WTC11 (cell line): Measurements from ENCODE around the gene NTSR1. TPM values are rescaled to one million over a fixed set of nuclear protein-coding genes. Genes with fewer than 3 reads are reported as not detected.

Experiments
- ATAC-seq: fragments of 200-7000 bp; cut with Tn5 transposase; 2 replicates; pipeline ENCODE4 v1.10.0; 2021; ENCODE audit warnings: mild to moderate bottlenecking, moderate library complexity
- CTCF ChIA-PET: fragments of 300-600 bp; sonication (Branson Sonifier 250); formaldehyde crosslinking; loops from one replicate; lab custom pipeline; 2021; ENCODE audit warnings: antibody characterized with exemption; lab: Charles Lee
- POLR2A ChIA-PET: fragments of 350-600 bp; sonication (Branson Sonifier 250); formaldehyde crosslinking; loops from one replicate; lab custom pipeline; 2021; ENCODE audit warnings: antibody characterized with exemption; lab: Charles Lee
- DNase-seq: peaks from one replicate; pipeline ENCODE4 v3.0.0; 2021; ENCODE audit warnings: low spot score
- H3K27ac Mint-ChIP-seq: 2 replicates; pipeline ENCODE4 v1.8.0; 2021; ENCODE audit warnings: mixed read lengths
- H3K27me3 Mint-ChIP-seq: 2 replicates; pipeline ENCODE4 v1.8.0; 2021; ENCODE audit warnings: low read depth, mild to moderate bottlenecking, moderate library complexity, mixed read lengths
- H3K36me3 Mint-ChIP-seq: 2 replicates; pipeline ENCODE4 v1.8.0; 2021; ENCODE audit warnings: mixed read lengths
- H3K4me1 Mint-ChIP-seq: 2 replicates; pipeline ENCODE4 v1.8.0; 2022; ENCODE audit warnings: mixed read lengths
- H3K4me3 Mint-ChIP-seq: 2 replicates; pipeline ENCODE4 v1.8.0; 2021; ENCODE audit warnings: mild to moderate bottlenecking, moderate library complexity, mixed read lengths
- H3K9me3 Mint-ChIP-seq: 2 replicates; pipeline ENCODE4 v1.8.0; 2021; ENCODE audit warnings: mixed read lengths
- ATF1 ChIP-seq: sonication (generic); formaldehyde crosslinking; IDR thresholded peaks from 2 replicates; pipeline ENCODE4 v1.8.1; 2023; ENCODE audit warnings: mild to moderate bottlenecking, moderate library complexity, missing genetic modification reagents
- IRF2 ChIP-seq: sonication (generic); formaldehyde crosslinking; IDR thresholded peaks from 2 replicates; pipeline ENCODE4 v1.8.0; 2022; ENCODE audit warnings: low read depth, missing genetic modification reagents, borderline replicate concordance
- MYBL2 ChIP-seq: sonication (generic); formaldehyde crosslinking; IDR thresholded peaks from 2 replicates; pipeline ENCODE4 v1.8.1; 2023; ENCODE audit warnings: mild to moderate bottlenecking, moderate library complexity, missing genetic modification reagents
- TP53 ChIP-seq: sonication (generic); formaldehyde crosslinking; IDR thresholded peaks from 2 replicates; pipeline ENCODE4 v1.8.1; 2023; ENCODE audit warnings: mild to moderate bottlenecking, missing genetic modification reagents
- ZNF219 ChIP-seq: sonication (generic); formaldehyde crosslinking; IDR thresholded peaks from 2 replicates; pipeline ENCODE4 v1.8.0; 2023; ENCODE audit warnings: missing genetic modification reagents, mild to moderate bottlenecking, borderline replicate concordance
- ZNF671 ChIP-seq: fragments of 250-450 bp; sonication (Bioruptor Pico); IDR thresholded peaks from 2 replicates; pipeline ENCODE4 v1.8.0; 2021; ENCODE audit warnings: mild to moderate bottlenecking
- total RNA-seq: library from RNA; stranded (reverse); gene quantifications from 3 replicates; pipeline ENCODE4 v1.2.3, GENCODE V29; 2021
- TF ChIP-seq, protein P1 (sequence below): fragments of 250-450 bp; sonication (Bioruptor Pico); IDR thresholded peaks from 2 replicates; pipeline ENCODE4 v1.8.0; 2021; ENCODE audit warnings: mild to moderate bottlenecking
- TF ChIP-seq, protein P2 (sequence below): sonication (generic); formaldehyde crosslinking; conservative IDR thresholded peaks from 2 replicates; pipeline ENCODE4 v1.8.1; 2023; ENCODE audit warnings: mild to moderate bottlenecking, low read depth, missing genetic modification reagents, moderate library complexity
- TF ChIP-seq, protein P3 (sequence below): sonication (generic); formaldehyde crosslinking; IDR thresholded peaks from 2 replicates; pipeline ENCODE4 v1.8.1; 2023; ENCODE audit warnings: mild to moderate bottlenecking, missing genetic modification reagents
- TF ChIP-seq, protein P4 (sequence below): sonication (generic); formaldehyde crosslinking; IDR thresholded peaks from 2 replicates; pipeline ENCODE4 v1.8.0; 2022; ENCODE audit warnings: mild to moderate bottlenecking, missing genetic modification reagents
- TF ChIP-seq, protein P5 (sequence below): sonication (generic); formaldehyde crosslinking; IDR thresholded peaks from 2 replicates; pipeline ENCODE4 v1.8.1; 2022; ENCODE audit warnings: low read depth, mild to moderate bottlenecking, moderate library complexity, missing genetic modification reagents, borderline replicate concordance
- TF ChIP-seq, protein P6 (sequence below): sonication (generic); formaldehyde crosslinking; IDR thresholded peaks from 2 replicates; pipeline ENCODE4 v1.8.1; 2023; ENCODE audit warnings: mild to moderate bottlenecking, moderate library complexity, missing genetic modification reagents

Gene NTSR1
- total RNA-seq, 1 experiment from 2014 or later, result 0.63 TPM

DNA sequence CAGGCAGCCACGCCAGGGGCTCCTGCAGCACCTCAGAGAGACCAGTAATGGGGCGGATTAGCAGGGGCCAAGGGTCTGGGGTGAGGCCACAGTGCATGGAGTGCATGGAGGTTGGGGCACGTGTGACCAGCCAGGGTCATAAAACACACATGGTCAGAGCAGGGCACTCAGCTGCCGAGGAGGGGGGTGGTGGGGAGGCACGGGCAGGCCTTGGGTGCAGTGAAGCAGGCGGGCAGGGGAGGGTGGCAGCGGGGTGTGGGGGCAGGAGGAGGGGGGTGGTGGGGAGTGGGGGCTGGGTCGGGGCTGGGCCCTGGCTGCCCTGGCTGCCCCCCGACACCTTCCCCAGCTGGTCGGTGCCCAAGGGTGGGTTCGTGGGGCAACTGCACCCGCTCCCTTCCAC lies 23.7 kb upstream of the NTSR1 start:
- TF ChIP-seq, protein P1, sequence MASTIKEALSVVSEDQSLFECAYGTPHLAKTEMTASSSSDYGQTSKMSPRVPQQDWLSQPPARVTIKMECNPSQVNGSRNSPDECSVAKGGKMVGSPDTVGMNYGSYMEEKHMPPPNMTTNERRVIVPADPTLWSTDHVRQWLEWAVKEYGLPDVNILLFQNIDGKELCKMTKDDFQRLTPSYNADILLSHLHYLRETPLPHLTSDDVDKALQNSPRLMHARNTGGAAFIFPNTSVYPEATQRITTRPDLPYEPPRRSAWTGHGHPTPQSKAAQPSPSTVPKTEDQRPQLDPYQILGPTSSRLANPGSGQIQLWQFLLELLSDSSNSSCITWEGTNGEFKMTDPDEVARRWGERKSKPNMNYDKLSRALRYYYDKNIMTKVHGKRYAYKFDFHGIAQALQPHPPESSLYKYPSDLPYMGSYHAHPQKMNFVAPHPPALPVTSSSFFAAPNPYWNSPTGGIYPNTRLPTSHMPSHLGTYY (CRISPR knock-in tag), result no peak
- TF ChIP-seq MYBL2 (CRISPR knock-in tag), result no peak
- TF ChIP-seq, protein P2, sequence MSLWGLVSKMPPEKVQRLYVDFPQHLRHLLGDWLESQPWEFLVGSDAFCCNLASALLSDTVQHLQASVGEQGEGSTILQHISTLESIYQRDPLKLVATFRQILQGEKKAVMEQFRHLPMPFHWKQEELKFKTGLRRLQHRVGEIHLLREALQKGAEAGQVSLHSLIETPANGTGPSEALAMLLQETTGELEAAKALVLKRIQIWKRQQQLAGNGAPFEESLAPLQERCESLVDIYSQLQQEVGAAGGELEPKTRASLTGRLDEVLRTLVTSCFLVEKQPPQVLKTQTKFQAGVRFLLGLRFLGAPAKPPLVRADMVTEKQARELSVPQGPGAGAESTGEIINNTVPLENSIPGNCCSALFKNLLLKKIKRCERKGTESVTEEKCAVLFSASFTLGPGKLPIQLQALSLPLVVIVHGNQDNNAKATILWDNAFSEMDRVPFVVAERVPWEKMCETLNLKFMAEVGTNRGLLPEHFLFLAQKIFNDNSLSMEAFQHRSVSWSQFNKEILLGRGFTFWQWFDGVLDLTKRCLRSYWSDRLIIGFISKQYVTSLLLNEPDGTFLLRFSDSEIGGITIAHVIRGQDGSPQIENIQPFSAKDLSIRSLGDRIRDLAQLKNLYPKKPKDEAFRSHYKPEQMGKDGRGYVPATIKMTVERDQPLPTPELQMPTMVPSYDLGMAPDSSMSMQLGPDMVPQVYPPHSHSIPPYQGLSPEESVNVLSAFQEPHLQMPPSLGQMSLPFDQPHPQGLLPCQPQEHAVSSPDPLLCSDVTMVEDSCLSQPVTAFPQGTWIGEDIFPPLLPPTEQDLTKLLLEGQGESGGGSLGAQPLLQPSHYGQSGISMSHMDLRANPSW (CRISPR knock-in tag), result no peak
- peaks cover 6% of the 10 kb centered on the region; the same call in 1 of the 2 replicates for H3K4me1 Mint-ChIP-seq
- CTCF ChIA-PET, result interaction anchor here (1.2 to 1.7 kb wide), 2 partner anchors 13 to 23 kb away, joined by 5 to 6 read pairs; no protein-coding TSS in a partner anchor
- POLR2A ChIA-PET, result interaction anchor here (0.7 kb wide), 1 partner anchor 10 kb away, joined by 4 read pairs; no protein-coding TSS in a partner anchor
- no peak overlapping the region for H3K4me3 Mint-ChIP-seq
- ATAC-seq, result no peak
- H3K9me3 Mint-ChIP-seq, result peaks cover 9% of the 10 kb centered on the region
- H3K27me3 Mint-ChIP-seq, result peaks cover 4% of the 10 kb centered on the region
- H3K27ac Mint-ChIP-seq, result no peak overlapping the region
- DNase-seq, result no peak
- H3K36me3 Mint-ChIP-seq, result peaks cover 5% of the 10 kb centered on the region; the same call in 1 of the 2 replicates

DNA sequence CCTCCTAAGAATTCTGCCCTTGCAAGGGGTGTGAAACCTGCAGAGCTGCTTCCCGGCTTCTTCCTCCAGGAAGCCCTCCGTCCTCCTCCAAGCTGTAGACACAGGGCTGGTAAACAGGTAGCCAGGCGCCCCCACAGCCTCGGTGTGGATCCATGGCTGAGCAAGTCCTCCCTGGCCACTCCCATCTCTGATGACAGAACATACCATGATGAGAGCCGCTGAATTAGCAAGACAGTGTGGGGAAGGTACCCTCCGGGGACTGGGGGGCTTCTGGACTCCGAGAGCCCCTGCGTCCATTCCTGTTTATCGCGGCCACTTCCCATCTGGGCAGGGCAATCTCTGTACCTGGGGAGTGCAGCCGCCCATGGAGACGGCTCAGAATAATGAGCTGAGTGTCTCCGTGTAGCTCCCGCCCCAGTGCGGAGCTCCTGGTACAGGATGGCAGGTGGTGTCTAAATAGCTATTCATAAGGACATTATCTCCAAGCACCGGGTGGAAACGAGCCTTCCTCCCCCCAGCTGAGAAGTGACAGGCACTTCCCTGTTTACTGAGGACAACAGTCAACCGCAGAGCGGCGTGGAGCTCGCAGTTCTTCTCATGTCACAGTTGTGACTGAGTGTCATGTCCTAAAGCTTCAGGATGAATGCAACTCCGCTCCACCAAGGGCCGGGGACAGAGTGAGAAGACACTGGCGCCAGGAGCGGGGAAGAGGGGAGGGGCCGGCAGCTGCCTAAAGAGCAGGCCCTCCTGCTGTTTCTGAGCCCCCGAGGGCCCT lies 22.7 kb upstream of the NTSR1 start:
- DNase-seq, result no peak
- CTCF ChIA-PET, result interaction anchor here (0.6 to 1.7 kb wide), 9 partner anchors 12 to 1480 kb away, joined by 3 to 15 read pairs (median 4); partner anchors contain the start of gene NTSR1
- H3K4me3 Mint-ChIP-seq, result no peak overlapping the region
- peaks cover 6% of the 10 kb centered on the region; the same call in 1 of the 2 replicates for H3K4me1 Mint-ChIP-seq
- TF ChIP-seq, protein P3, sequence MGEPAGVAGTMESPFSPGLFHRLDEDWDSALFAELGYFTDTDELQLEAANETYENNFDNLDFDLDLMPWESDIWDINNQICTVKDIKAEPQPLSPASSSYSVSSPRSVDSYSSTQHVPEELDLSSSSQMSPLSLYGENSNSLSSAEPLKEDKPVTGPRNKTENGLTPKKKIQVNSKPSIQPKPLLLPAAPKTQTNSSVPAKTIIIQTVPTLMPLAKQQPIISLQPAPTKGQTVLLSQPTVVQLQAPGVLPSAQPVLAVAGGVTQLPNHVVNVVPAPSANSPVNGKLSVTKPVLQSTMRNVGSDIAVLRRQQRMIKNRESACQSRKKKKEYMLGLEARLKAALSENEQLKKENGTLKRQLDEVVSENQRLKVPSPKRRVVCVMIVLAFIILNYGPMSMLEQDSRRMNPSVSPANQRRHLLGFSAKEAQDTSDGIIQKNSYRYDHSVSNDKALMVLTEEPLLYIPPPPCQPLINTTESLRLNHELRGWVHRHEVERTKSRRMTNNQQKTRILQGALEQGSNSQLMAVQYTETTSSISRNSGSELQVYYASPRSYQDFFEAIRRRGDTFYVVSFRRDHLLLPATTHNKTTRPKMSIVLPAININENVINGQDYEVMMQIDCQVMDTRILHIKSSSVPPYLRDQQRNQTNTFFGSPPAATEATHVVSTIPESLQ, result no peak
- TF ChIP-seq ATF1 (no peak), TP53 (CRISPR knock-in tag) (no peak), ZNF219 (CRISPR knock-in tag) (no peak), IRF2 (no peak), ZNF671 (CRISPR knock-in tag) (no peak)
- TF ChIP-seq, protein P4, sequence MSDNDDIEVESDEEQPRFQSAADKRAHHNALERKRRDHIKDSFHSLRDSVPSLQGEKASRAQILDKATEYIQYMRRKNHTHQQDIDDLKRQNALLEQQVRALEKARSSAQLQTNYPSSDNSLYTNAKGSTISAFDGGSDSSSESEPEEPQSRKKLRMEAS (CRISPR knock-in tag), result no peak
- TF ChIP-seq, protein P5, sequence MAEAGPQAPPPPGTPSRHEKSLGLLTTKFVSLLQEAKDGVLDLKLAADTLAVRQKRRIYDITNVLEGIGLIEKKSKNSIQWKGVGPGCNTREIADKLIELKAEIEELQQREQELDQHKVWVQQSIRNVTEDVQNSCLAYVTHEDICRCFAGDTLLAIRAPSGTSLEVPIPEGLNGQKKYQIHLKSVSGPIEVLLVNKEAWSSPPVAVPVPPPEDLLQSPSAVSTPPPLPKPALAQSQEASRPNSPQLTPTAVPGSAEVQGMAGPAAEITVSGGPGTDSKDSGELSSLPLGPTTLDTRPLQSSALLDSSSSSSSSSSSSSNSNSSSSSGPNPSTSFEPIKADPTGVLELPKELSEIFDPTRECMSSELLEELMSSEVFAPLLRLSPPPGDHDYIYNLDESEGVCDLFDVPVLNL, result no peak
- TF ChIP-seq, protein P6, sequence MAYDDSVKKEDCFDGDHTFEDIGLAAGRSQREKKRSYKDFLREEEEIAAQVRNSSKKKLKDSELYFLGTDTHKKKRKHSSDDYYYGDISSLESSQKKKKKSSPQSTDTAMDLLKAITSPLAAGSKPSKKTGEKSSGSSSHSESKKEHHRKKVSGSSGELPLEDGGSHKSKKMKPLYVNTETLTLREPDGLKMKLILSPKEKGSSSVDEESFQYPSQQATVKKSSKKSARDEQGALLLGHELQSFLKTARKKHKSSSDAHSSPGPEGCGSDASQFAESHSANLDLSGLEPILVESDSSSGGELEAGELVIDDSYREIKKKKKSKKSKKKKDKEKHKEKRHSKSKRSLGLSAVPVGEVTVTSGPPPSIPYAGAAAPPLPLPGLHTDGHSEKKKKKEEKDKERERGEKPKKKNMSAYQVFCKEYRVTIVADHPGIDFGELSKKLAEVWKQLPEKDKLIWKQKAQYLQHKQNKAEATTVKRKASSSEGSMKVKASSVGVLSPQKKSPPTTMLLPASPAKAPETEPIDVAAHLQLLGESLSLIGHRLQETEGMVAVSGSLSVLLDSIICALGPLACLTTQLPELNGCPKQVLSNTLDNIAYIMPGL, result no peak
- TF ChIP-seq, all 79 proteins: peak for 0
- peak overlapping the region; percentile 50; the same call in 1 of the 2 replicates for H3K27ac Mint-ChIP-seq
- no peaks in the 10 kb centered on the region; the same call in 1 of the 2 replicates for H3K9me3 Mint-ChIP-seq
- POLR2A ChIA-PET, result no interaction called here
- ATAC-seq, result no peak; the same call in none of the 2 replicates
- H3K36me3 Mint-ChIP-seq, result no peaks in the 10 kb centered on the region
- peaks cover under 1% of the 10 kb centered on the region; the same call in 1 of the 2 replicates for H3K27me3 Mint-ChIP-seq
